Activated CD4-positive, alpha-beta memory T cell treated with anti-CD3 and anti-CD28 coated beads for 36 hours (primary cell): ENCODE measurements around the gene EYS. TPM values are rescaled to one million over a fixed set of nuclear protein-coding genes. Genes with fewer than 3 reads are reported as not detected.

Experiments
- CTCF ChIA-PET: fragments of 350-600 bp; sonication (Branson Sonifier 250); formaldehyde crosslinking; loops from one replicate; lab custom pipeline; 2021; ENCODE audit warnings: antibody characterized with exemption, inconsistent platforms; lab: Charles Lee
- POLR2A ChIA-PET: fragments of 350-600 bp; sonication (Branson Sonifier 250); formaldehyde crosslinking; loops from one replicate; lab custom pipeline; 2021; ENCODE audit warnings: antibody characterized with exemption; lab: Charles Lee
- DNase-seq: peaks from one replicate; pipeline ENCODE4 v3.0.0-alpha.2; 2020
- H3K27ac Mint-ChIP-seq: one replicate; pipeline ENCODE4 v1.8.0; 2021; ENCODE audit warnings: mixed read lengths
- H3K27me3 Mint-ChIP-seq: one replicate; pipeline ENCODE4 v1.8.0; 2021; ENCODE audit warnings: mixed read lengths
- H3K36me3 Mint-ChIP-seq: one replicate; pipeline ENCODE4 v1.8.0; 2021; ENCODE audit warnings: mixed read lengths
- H3K4me1 Mint-ChIP-seq: one replicate; pipeline ENCODE4 v1.8.0; 2021; ENCODE audit warnings: low read depth, mixed read lengths
- H3K4me3 Mint-ChIP-seq: one replicate; pipeline ENCODE4 v1.8.0; 2021; ENCODE audit warnings: mild to moderate bottlenecking, mixed read lengths
- H3K9me3 Mint-ChIP-seq: one replicate; pipeline ENCODE4 v1.8.0; 2021; ENCODE audit warnings: mixed read lengths
- intact Hi-C: fragments of 100-400 bp; cut with micrococcal nuclease; formaldehyde crosslinking; loops from one replicate; pipeline ENCODE4 v1.15.1; 2023
- total RNA-seq, 2 experiments: library from RNA; stranded (reverse); gene quantifications; one replicate each; pipeline ENCODE4 v1.2.3, GENCODE V29; 2021

The EYS gene
- total RNA-seq, 2 experiments from 2014 or later, result not detected

DNA sequence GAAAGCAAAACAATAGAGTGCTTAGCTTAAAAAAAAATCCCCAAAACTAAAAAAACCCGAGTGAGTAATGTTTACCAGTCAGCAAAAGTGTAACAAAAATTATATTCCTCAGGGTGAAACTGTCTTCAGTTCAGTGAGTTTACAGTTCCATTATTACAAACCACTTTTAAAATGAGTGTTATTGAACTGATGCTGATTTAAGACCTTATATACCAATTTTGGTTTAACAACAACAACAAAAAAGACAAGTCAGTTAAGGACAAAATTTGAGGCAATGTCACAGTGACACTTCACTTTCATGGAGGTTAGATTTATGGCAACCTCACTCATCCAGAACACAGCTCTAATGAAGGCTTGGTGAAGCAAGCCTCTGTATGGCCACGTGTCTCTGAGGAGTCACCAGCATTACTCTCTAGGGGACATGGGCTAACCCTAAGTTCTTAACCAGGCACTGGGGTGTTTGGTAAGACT, 1440.6 kb downstream of the EYS start:
- Mint-ChIP-seq H3K9me3 (peaks cover 3% of the 10 kb centered on the region), H3K4me1 (no peaks in the 10 kb centered on the region), H3K4me3 (no peak overlapping the region), H3K27me3 (no peaks in the 10 kb centered on the region), H3K27ac (no peak overlapping the region), H3K36me3 (no peaks in the 10 kb centered on the region)
- ChIA-PET POLR2A (no interaction called here), CTCF (no interaction called here)
- no peak for DNase-seq
- intact Hi-C loops, result no loop called here

DNA sequence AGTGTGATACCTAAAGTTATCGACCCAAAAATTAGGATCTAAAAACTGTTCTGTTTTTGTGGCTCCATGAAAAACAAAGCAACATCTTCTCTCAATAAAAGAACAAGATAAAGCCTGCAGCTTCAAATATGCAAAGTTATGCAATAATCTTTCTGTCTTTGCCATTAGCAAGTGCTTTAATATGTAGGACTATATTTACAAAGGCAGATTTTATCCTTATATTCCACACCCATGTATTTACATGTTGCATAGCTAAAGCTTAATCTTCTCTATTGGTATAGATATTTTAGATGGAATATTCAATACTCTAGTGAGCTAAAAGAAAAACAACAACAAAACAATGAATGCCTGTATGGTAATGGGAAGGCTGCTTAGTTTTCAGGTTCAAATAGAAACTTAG, 1443.2 kb downstream of the EYS start:
- Mint-ChIP-seq H3K27ac (no peak overlapping the region), H3K9me3 (peaks cover 3% of the 10 kb centered on the region), H3K4me3 (no peak overlapping the region), H3K4me1 (no peaks in the 10 kb centered on the region), H3K36me3 (no peaks in the 10 kb centered on the region), H3K27me3 (no peaks in the 10 kb centered on the region)
- CTCF ChIA-PET, result interaction anchor here (0.8 kb wide), 1 partner anchor 159 kb away, joined by 5 read pairs; no protein-coding TSS in a partner anchor
- DNase-seq, result no peak
- intact Hi-C loops, result no loop called here
- POLR2A ChIA-PET, result no interaction called here

DNA sequence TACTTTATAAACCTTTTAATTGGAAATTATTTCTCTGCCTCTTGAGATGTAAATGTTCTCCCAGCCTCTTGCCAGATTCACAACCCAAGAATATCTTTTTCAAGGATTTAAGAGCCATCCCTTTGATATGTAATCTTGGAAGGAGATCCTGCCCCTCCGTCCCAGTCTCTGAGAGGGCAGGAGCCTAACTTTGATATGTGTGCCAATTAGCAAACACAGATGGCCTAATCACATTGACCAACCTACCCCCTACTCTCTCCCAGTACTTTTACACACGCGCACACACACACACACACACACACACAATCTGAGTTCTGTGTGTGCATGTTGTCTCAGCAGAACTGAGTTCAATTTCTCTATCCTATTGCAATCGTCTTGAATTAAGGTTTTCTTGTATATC, 1447.7 kb downstream of the EYS start:
- H3K4me1 Mint-ChIP-seq, result no peaks in the 10 kb centered on the region
- no peak overlapping the region for H3K27ac Mint-ChIP-seq
- no peak overlapping the region for H3K4me3 Mint-ChIP-seq
- peaks cover 3% of the 10 kb centered on the region for H3K9me3 Mint-ChIP-seq
- H3K36me3 Mint-ChIP-seq, result no peaks in the 10 kb centered on the region
- CTCF ChIA-PET, result no interaction called here
- intact Hi-C loops, result no loop called here
- H3K27me3 Mint-ChIP-seq, result no peaks in the 10 kb centered on the region
- POLR2A ChIA-PET, result no interaction called here
- DNase-seq, result no peak

DNA sequence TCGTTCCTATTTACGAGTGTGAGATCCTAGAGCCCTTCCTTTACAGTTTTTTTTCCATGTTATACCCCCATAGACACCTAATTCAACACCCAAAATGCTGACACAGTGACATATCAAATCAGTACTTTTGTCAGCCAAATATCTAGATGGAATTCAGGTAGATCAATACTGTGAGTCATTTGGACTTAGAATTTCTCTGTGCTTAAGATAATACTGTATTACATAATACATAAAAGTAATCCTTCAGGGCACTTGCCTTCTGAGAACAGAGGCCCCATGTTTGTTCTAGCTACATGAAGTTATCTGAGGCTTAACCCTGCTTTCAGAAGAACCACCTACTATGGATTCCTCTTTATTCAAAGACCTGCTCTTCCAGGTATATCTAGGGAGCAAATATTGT, 1448.3 kb downstream of the EYS start:
- intact Hi-C loops, result no loop called here
- ChIA-PET POLR2A (no interaction called here), CTCF (no interaction called here)
- Mint-ChIP-seq H3K4me3 (no peak overlapping the region), H3K4me1 (no peaks in the 10 kb centered on the region), H3K9me3 (peaks cover 3% of the 10 kb centered on the region), H3K27ac (no peak overlapping the region), H3K36me3 (no peaks in the 10 kb centered on the region), H3K27me3 (no peaks in the 10 kb centered on the region)
- no peak for DNase-seq

DNA sequence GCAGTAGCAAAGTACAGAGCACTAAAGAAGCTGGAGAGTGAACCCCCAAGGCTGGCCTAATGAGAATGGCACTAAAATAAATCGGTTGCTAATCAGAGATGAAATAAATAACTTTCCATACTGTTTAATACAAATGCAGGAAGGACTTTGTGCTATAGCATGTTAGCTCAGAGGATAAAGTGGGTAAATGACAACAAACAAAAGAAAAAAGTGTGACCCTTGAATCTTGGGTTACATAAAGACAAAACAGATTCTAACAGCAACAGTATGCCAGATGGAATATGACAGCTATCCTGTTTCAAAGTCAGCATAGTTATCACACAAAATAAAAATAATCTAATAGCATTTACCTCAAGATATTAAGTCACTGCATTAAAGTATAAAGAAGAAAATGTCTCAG, 1448.7 kb downstream of the EYS start:
- POLR2A ChIA-PET, result no interaction called here
- H3K27me3 Mint-ChIP-seq, result no peaks in the 10 kb centered on the region
- H3K4me1 Mint-ChIP-seq, result no peaks in the 10 kb centered on the region
- DNase-seq, result no peak
- H3K27ac Mint-ChIP-seq, result no peak overlapping the region
- H3K36me3 Mint-ChIP-seq, result no peaks in the 10 kb centered on the region
- CTCF ChIA-PET, result no interaction called here
- intact Hi-C loops, result no loop called here
- no peaks in the 10 kb centered on the region for H3K9me3 Mint-ChIP-seq
- H3K4me3 Mint-ChIP-seq, result no peak overlapping the region

DNA sequence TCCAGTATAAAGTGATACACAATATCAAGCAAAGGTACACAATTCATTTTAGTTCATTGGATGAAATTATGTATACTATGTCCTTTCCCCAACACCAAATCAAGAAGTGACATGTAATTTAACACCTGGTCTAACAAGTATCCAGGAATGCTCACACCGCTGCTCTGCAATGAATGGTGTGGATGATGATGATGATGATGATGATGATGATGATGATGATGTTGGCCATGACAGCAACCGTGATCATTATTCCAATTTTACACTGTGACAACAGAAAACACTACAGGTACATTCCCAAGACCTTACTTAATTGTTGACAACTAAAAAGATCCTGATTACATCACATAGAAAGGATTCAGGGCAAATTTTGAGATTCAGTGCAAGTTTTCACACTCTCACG, 1449.4 kb downstream of the EYS start:
- intact Hi-C loops, result no loop called here
- Mint-ChIP-seq H3K27me3 (no peaks in the 10 kb centered on the region), H3K4me1 (no peaks in the 10 kb centered on the region), H3K36me3 (no peaks in the 10 kb centered on the region), H3K9me3 (no peaks in the 10 kb centered on the region), H3K4me3 (no peak overlapping the region), H3K27ac (no peak overlapping the region)
- ChIA-PET POLR2A (no interaction called here), CTCF (no interaction called here)
- DNase-seq, result no peak

DNA sequence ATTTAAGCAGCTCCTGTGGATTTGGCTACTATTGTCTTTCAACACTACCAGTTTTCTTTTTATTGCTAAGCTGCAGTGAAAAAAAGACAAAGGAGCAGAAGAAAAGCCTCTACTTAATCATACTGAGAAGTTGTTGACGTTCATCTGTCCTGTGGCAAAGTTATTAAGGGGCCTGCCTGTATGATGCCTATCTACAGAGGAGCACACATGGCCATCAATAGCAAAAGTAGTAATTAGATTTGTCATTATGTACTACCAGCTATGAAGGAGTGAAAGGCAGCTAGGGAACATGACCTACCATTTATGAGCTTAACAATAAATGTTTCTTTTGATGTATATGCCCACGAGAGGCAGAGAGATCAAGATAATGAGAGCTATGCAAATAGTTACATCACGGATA, 1450.5 kb downstream of the EYS start:
- DNase-seq, result no peak
- H3K27ac Mint-ChIP-seq, result no peak overlapping the region
- intact Hi-C loops, result no loop called here
- no peaks in the 10 kb centered on the region for H3K9me3 Mint-ChIP-seq
- CTCF ChIA-PET, result no interaction called here
- no peaks in the 10 kb centered on the region for H3K4me1 Mint-ChIP-seq
- H3K4me3 Mint-ChIP-seq, result no peak overlapping the region
- H3K27me3 Mint-ChIP-seq, result no peaks in the 10 kb centered on the region
- H3K36me3 Mint-ChIP-seq, result no peaks in the 10 kb centered on the region
- POLR2A ChIA-PET, result no interaction called here

DNA sequence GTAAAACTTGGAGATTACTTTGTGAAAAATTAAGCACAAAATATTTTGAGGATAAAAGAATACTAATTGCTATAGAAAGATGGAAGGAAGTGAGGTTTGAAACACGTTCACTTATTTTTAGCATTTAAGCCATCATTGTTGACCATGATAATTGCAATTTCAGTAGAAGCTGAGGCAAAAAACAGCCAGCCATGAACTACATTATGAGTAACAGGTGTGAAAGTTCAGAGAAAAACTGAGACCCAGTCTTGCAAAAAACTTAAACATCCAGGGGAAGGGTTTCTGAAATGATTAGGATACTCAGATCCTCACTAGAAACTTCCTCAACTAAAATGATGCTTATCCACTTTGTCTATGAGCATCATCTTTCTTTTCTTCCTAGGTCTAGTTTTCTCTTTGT, 1452.0 kb downstream of the EYS start:
- Mint-ChIP-seq H3K4me1 (no peaks in the 10 kb centered on the region), H3K36me3 (no peaks in the 10 kb centered on the region), H3K9me3 (no peaks in the 10 kb centered on the region), H3K27me3 (no peaks in the 10 kb centered on the region), H3K27ac (no peak overlapping the region), H3K4me3 (no peak overlapping the region)
- no peak for DNase-seq
- intact Hi-C loops, result no loop called here
- CTCF ChIA-PET, result no interaction called here
- POLR2A ChIA-PET, result no interaction called here

DNA sequence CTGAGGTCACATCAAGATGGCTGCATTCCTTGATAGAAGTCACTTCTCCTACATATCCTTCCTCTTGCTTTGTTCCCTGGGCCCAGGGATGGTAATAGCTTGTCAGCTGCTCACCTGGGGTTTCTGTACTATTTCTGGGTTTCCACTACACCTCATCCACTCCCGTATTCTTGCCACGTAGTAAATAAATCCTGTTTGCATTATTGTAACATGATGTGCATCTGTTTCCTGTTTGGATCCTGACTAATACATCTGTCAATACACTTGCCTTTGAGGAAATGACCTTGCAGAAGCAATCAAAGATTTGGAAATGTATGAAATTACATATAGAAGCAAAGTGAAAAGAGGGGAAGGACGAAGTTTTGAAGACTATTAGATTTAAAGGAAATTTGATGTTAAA, 1452.5 kb downstream of the EYS start:
- ChIA-PET CTCF (no interaction called here), POLR2A (no interaction called here)
- no peaks in the 10 kb centered on the region for H3K27me3 Mint-ChIP-seq
- no peak for DNase-seq
- no peaks in the 10 kb centered on the region for H3K4me1 Mint-ChIP-seq
- no peak overlapping the region for H3K4me3 Mint-ChIP-seq
- intact Hi-C loops, result no loop called here
- no peaks in the 10 kb centered on the region for H3K9me3 Mint-ChIP-seq
- H3K36me3 Mint-ChIP-seq, result no peaks in the 10 kb centered on the region
- H3K27ac Mint-ChIP-seq, result no peak overlapping the region

DNA sequence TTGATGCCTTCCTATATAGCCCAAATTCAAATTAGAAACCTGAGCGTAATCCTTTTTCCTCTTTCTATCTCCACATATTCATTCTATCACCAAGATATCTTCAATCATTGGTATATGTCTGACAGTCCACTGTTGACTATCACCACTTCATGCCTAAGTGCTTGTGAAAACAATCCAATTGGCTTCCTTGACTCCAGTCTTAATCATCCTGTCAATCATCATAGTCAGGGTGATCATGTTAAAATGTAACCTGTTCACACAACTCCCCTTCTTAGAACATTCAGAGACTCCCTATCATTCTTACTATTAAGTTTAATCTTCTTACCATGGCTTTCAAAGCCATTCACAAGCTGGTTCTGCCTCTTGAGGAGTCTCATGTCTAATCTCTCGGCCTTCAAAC, 1454.8 kb downstream of the EYS start:
- no peak for DNase-seq
- no peaks in the 10 kb centered on the region for H3K36me3 Mint-ChIP-seq
- H3K27me3 Mint-ChIP-seq, result no peaks in the 10 kb centered on the region
- H3K9me3 Mint-ChIP-seq, result no peaks in the 10 kb centered on the region
- H3K4me1 Mint-ChIP-seq, result no peaks in the 10 kb centered on the region
- ChIA-PET POLR2A (no interaction called here), CTCF (no interaction called here)
- H3K27ac Mint-ChIP-seq, result no peak overlapping the region
- intact Hi-C loops, result no loop called here
- H3K4me3 Mint-ChIP-seq, result no peak overlapping the region

DNA sequence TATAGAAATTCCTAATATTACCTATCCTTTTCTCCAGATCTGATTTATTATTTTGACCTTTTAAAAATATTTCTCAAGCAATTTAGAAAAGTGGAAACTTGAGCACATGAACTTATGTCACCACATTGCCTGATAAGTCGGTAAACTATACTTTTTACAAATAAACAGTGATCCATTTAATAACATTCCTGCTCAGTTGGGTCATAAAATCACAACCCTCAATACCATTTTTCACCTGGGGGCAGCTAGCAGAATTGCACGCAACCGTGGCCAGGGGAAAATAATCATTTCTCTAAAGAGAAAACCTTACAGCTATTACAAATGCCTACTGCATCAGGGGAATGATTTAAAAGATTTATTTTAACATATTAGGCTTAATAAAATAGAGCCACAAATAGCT, 1456.9 kb downstream of the EYS start:
- no peak for DNase-seq
- Mint-ChIP-seq H3K4me1 (no peaks in the 10 kb centered on the region), H3K9me3 (peaks cover 9% of the 10 kb centered on the region), H3K36me3 (no peaks in the 10 kb centered on the region), H3K27me3 (no peaks in the 10 kb centered on the region), H3K4me3 (no peak overlapping the region), H3K27ac (no peak overlapping the region)
- intact Hi-C loops, result no loop called here
- ChIA-PET CTCF (no interaction called here), POLR2A (no interaction called here)

DNA sequence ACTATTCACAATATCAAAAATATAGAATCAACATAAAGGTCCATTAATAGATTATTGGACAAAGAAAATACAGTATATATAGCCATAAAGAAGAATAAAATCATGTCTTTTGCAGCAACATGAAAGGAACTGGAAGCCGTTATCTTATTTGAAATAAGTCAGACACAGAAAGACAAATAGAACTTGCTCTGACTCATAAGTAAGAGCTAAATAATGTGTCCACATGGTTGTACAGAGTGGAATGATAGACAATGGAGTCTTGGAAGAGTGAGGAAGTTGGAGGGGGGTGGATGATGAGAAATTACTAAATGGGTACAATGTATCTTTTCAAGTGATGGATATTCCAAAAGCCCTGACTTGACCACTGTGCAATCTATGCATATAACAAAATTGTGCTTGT, 1457.9 kb downstream of the EYS start:
- intact Hi-C loops, result no loop called here
- Mint-ChIP-seq H3K27me3 (no peaks in the 10 kb centered on the region), H3K4me1 (no peaks in the 10 kb centered on the region), H3K9me3 (peaks cover 12% of the 10 kb centered on the region), H3K4me3 (no peak overlapping the region), H3K27ac (no peak overlapping the region), H3K36me3 (no peaks in the 10 kb centered on the region)
- CTCF ChIA-PET, result interaction anchor here (0.5 kb wide), 1 partner anchor 326 kb away, joined by 4 read pairs; no protein-coding TSS in a partner anchor
- POLR2A ChIA-PET, result no interaction called here
- no peak for DNase-seq

DNA sequence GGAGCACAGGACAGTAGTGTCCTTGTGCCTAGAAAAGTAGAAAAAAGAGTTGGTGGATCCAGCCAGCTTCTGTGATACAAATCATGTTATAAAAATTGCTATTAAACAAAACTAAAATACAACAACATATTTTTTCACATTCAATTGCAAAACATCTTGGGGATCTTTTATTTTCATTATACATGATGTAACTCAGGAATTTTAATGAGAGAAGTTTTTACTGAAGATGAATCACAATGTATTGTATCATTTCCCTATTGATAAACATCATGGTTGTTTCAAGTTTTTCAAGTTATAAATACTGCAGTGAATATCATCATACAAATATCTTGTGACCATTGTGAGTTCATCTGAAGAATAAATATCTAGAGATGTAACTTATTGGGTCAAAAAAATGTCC, 1463.4 kb downstream of the EYS start:
- DNase-seq, result no peak
- intact Hi-C loops, result no loop called here
- Mint-ChIP-seq H3K4me3 (no peak overlapping the region), H3K36me3 (no peaks in the 10 kb centered on the region), H3K27ac (no peak overlapping the region), H3K4me1 (no peaks in the 10 kb centered on the region), H3K9me3 (peaks cover 32% of the 10 kb centered on the region), H3K27me3 (no peaks in the 10 kb centered on the region)
- ChIA-PET CTCF (no interaction called here), POLR2A (no interaction called here)
